Thyroid gland (tissue), 4 donors: ENCODE results near the gene EPHA3.

Source experiments
- CTCF ChIP-seq, 6 experiments: fragments of 200-600 bp in 3 of 6; fragments of 450-650 bp in 3 of 6; sonication (generic) in 3 of 6; IDR thresholded peaks; one replicate each; pipeline ENCODE4 v1.5.1; 2016 to 2019; ENCODE audit warnings: antibody characterized with exemption in 6 of 6, mild to moderate bottlenecking in 2 of 6, inconsistent platforms in 1 of 6, moderate library complexity in 1 of 6
- POLR2A ChIP-seq, 2 donors: fragments of 450-650 bp; IDR thresholded peaks; one replicate each; pipeline ENCODE4 v1.6.1; 2017; ENCODE audit warnings: antibody characterized with exemption in 2 of 2, mild to moderate bottlenecking in 2 of 2, moderate library complexity in 1 of 2

DNA sequence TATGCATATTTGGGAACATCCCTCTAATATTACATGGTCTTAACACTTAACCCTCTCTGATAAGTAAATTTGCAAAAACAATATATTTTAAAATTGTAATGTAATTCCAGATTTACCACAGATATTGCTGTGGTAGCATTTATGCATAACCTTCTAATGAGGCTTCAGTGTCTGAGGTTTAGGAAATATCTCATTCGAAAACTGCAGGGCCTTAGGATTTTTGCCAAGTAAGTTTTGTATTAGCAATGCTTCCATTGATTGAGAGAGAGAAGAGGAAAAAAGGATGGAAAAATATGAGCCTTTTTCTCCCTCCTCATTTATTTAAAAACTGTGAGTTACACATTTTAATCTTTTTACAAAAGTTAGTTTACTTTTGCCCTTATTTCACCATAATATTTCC, 294.6 kb downstream of the EPHA3 start:
- TF ChIP-seq POLR2A (IDR thresholded peaks at IDR 0.05): no peak
- no peak for TF ChIP-seq CTCF (IDR thresholded peaks at IDR 0.05)
